ENCODE data around the gene SLC16A1.
"Not testable (repeated sequence)": the region's sequence is repeated elsewhere in the genome, so short reads cannot be mapped to it uniquely, and the experiment has no call there.

SLC16A1 gene

GRCh38 chr1:112982328-112982727 lies 26.3 kb upstream of the SLC16A1 start:
- DNase-seq (ENCODE audit: low spot score), result no peak
- no peak for TF ChIP-seq CTCF (IDR thresholded peaks at IDR 0.05; ENCODE audit: extremely low read depth, missing control alignments)

- not testable (repeated sequence) for DNase-seq (ENCODE audit: low spot score)
These were observed 25.8 kb upstream of the SLC16A1 start for GRCh38 chr1:112981834-112982233.

- TF ChIP-seq CTCF (IDR thresholded peaks at IDR 0.05; ENCODE audit: extremely low read depth, missing control alignments), result no peak
- DNase-seq (ENCODE audit: low spot score), result no peak
These were observed 25.4 kb upstream of the SLC16A1 start for GRCh38 chr1:112981426-112981825.

- no peak for TF ChIP-seq CTCF (IDR thresholded peaks at IDR 0.05; ENCODE audit: extremely low read depth, missing control alignments)
- no peak for DNase-seq (ENCODE audit: low spot score)
These were observed 19.3 kb upstream of the SLC16A1 start for GRCh38 chr1:112975336-112975735.

GRCh38 chr1:112974646-112975045 lies 18.6 kb upstream of the SLC16A1 start:
- TF ChIP-seq CTCF (IDR thresholded peaks at IDR 0.05; ENCODE audit: extremely low read depth, missing control alignments), result no peak
- DNase-seq (ENCODE audit: low spot score), result no peak

- DNase-seq (ENCODE audit: low spot score), result no peak
- no peak for TF ChIP-seq CTCF (IDR thresholded peaks at IDR 0.05; ENCODE audit: extremely low read depth, missing control alignments)
These were observed 17.8 kb upstream of the SLC16A1 start for GRCh38 chr1:112973788-112974187.

GRCh38 chr1:112971006-112971405 lies 15.0 kb upstream of the SLC16A1 start:
- no peak for DNase-seq (ENCODE audit: low spot score)
- TF ChIP-seq CTCF (IDR thresholded peaks at IDR 0.05; ENCODE audit: extremely low read depth, missing control alignments), result no peak

- no peak for DNase-seq (ENCODE audit: low spot score)
- TF ChIP-seq CTCF (IDR thresholded peaks at IDR 0.05; ENCODE audit: extremely low read depth, missing control alignments), result no peak
These were observed 8.4 kb upstream of the SLC16A1 start for GRCh38 chr1:112964347-112964746.
